WTC11 (cell line): ENCODE results near the gene WDR49.

ENCODE experiments used
- CTCF ChIP-seq: fragments of 200-600 bp; IDR thresholded peaks from 2 replicates; pipeline ENCODE4 v1.8.0; 2022; ENCODE audit warnings: antibody characterized with exemption
- FOXP1 ChIP-seq: sonication (generic); formaldehyde crosslinking; IDR thresholded peaks from 2 replicates; pipeline ENCODE4 v1.8.0; 2022; ENCODE audit warnings: missing genetic modification reagents, mild to moderate bottlenecking, moderate library complexity, borderline replicate concordance
- NR3C1 ChIP-seq: sonication (generic); formaldehyde crosslinking; conservative IDR thresholded peaks from 2 replicates; pipeline ENCODE4 v1.8.1; 2023; ENCODE audit warnings: low read depth, mild to moderate bottlenecking, missing genetic modification reagents
- ZNF138 ChIP-seq: sonication (generic); formaldehyde crosslinking; conservative IDR thresholded peaks from 2 replicates; pipeline ENCODE4 v1.8.1; 2022; ENCODE audit warnings: mild to moderate bottlenecking, moderate library complexity, missing genetic modification reagents

DNA sequence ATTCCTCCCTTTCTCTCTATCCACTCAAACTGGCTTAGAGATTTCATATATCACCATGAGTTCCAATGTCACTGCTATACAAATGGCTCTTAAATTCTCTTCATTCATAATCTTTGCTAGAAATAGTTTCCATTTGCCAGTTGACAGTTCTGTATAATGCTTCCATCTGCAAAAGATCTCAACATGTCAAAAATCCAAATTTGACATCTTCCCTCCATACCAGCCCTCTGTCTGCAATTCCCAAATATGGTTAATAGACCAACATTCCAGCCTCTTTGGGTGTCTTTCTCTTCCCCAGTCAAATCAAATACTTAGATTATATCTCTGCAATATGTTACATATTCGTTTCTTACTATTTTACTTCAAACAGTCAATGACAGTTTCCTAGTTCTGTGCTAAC is 115.7 kb downstream of the WDR49 start:
- no peak for TF ChIP-seq NR3C1 (CRISPR knock-in tag)
- no peak for TF ChIP-seq FOXP1 (CRISPR knock-in tag)
- TF ChIP-seq CTCF = no peak
- no peak for TF ChIP-seq ZNF138 (CRISPR knock-in tag)
